Tibial artery (tissue), 4 donors: ENCODE measurements around the gene MGAT5.

ENCODE experiments used
- DNase-seq, 2 donors: peaks; one replicate each; pipeline ENCODE4 v3.0.0-alpha.2; 2019
- H3K27ac ChIP-seq, 2 donors: fragments of 200-600 bp; sonication (generic) in 1 of 2; 1 replicate in 1 of 2; 2 replicates in 1 of 2; pipeline ENCODE4 v1.5.1; 2018 to 2019; ENCODE audit warnings: mild to moderate bottlenecking in 1 of 2
- H3K27me3 ChIP-seq, 2 donors: fragments of 200-600 bp; sonication (generic) in 1 of 2; one replicate each; pipeline versions ENCODE4 v1.5.1 to v1.6.0; 2016 to 2019
- H3K36me3 ChIP-seq, 3 donors: fragments of 200-600 bp; sonication (generic) in 2 of 3; one replicate each; pipeline ENCODE4 v1.5.1; 2016 to 2019; ENCODE audit warnings: mild to moderate bottlenecking in 2 of 3
- H3K4me1 ChIP-seq, 4 donors: fragments of 200-600 bp; sonication (generic) in 2 of 4; 1 replicate in 3 of 4; 2 replicates in 1 of 4; pipeline ENCODE4 v1.5.1; 2016 to 2019
- H3K4me3 ChIP-seq, 2 donors: fragments of 200-600 bp; sonication (generic) in 1 of 2; 1 replicate in 1 of 2; 2 replicates in 1 of 2; pipeline ENCODE4 v1.5.1; 2018 to 2019; ENCODE audit warnings: mild to moderate bottlenecking in 2 of 2
- H3K9me3 ChIP-seq, 3 donors: fragments of 200-600 bp; sonication (generic) in 1 of 3; one replicate each; pipeline ENCODE4 v1.5.1; 2016 to 2019
- CTCF ChIP-seq, 2 experiments: fragments of 200-600 bp in 1 of 2; fragments of 450-650 bp in 1 of 2; IDR thresholded peaks; one replicate each; pipeline ENCODE4 v1.5.1; 2017 to 2019; ENCODE audit warnings: antibody characterized with exemption in 2 of 2, mild to moderate bottlenecking in 1 of 2, moderate library complexity in 1 of 2
- intact Hi-C: fragments of 100-400 bp; cut with DNase I; formaldehyde crosslinking; loops from one replicate; pipeline ENCODE4 v1.15.0; 2023; ENCODE audit warnings: low total_unique reads

Gene MGAT5

GRCh38 chr2:134459706-134460406 lies 206.0 kb downstream of the MGAT5 start:
- no peak for TF ChIP-seq CTCF (IDR thresholded peaks at IDR 0.05)
- Histone ChIP-seq H3K36me3 (no peaks in the 10 kb centered on the region), H3K4me1 (no peaks in the 10 kb centered on the region), H3K27ac (no peak overlapping the region), H3K4me3 (no peak overlapping the region), H3K9me3 (no peaks in the 10 kb centered on the region), H3K27me3 (no peaks in the 10 kb centered on the region)
- DNase-seq = peak in 1 of 2 donors; percentile 51
- intact Hi-C loops = no loop called here

GRCh38 chr2:134460583-134460998 lies 206.7 kb downstream of the MGAT5 start:
- H3K27ac ChIP-seq = no peak overlapping the region
- DNase-seq = peak in 1 of 2 donors; percentile 61

GRCh38 chr2:134461511-134461910 lies 207.6 kb downstream of the MGAT5 start:
- H3K4me1 ChIP-seq = no peaks in the 10 kb centered on the region
- no peak overlapping the region for H3K27ac ChIP-seq
- H3K27me3 ChIP-seq = no peaks in the 10 kb centered on the region
- no peak for TF ChIP-seq CTCF (IDR thresholded peaks at IDR 0.05)
- H3K4me3 ChIP-seq = no peak overlapping the region
- H3K9me3 ChIP-seq = no peaks in the 10 kb centered on the region
- H3K36me3 ChIP-seq = no peaks in the 10 kb centered on the region
- peak in 1 of 2 donors; percentile 38 for DNase-seq
- intact Hi-C loops = no loop called here

More at GRCh38 chr2:134460583-134460998, 206.7 kb downstream of the MGAT5 start:
- H3K4me3 ChIP-seq = no peak overlapping the region
- H3K4me1 ChIP-seq = no peaks in the 10 kb centered on the region
- peak in 1 of 2 experiments; percentile 11 for TF ChIP-seq CTCF (IDR thresholded peaks at IDR 0.05)
- no peaks in the 10 kb centered on the region for H3K27me3 ChIP-seq
- intact Hi-C loops = no loop called here
- H3K9me3 ChIP-seq = no peaks in the 10 kb centered on the region
- H3K36me3 ChIP-seq = no peaks in the 10 kb centered on the region

GRCh38 chr2:134462275-134462674 lies 208.4 kb downstream of the MGAT5 start:
- intact Hi-C loops = no loop called here
- no peak for TF ChIP-seq CTCF (IDR thresholded peaks at IDR 0.05)
- Histone ChIP-seq H3K4me3 (no peak overlapping the region), H3K36me3 (no peaks in the 10 kb centered on the region), H3K9me3 (no peaks in the 10 kb centered on the region), H3K27me3 (no peaks in the 10 kb centered on the region), H3K27ac (no peak overlapping the region), H3K4me1 (no peaks in the 10 kb centered on the region)
- no peak for DNase-seq

GRCh38 chr2:134462791-134463698 lies 209.2 kb downstream of the MGAT5 start:
- no peak for TF ChIP-seq CTCF (IDR thresholded peaks at IDR 0.05)
- Histone ChIP-seq H3K9me3 (no peaks in the 10 kb centered on the region), H3K36me3 (no peaks in the 10 kb centered on the region), H3K4me3 (no peak overlapping the region), H3K4me1 (no peaks in the 10 kb centered on the region), H3K27me3 (no peaks in the 10 kb centered on the region), H3K27ac (no peak overlapping the region)
- DNase-seq = peak in 1 of 2 donors; percentile 35
- intact Hi-C loops = no loop called here
